NCI-H524 (cell line): ENCODE data around the gene CABP2.

Source experiments
- DNase-seq, 2 experiments: peaks; one replicate each; lab custom pipeline; 2025; lab: John Stamatoyannopoulos, UW

CABP2 gene

DNA sequence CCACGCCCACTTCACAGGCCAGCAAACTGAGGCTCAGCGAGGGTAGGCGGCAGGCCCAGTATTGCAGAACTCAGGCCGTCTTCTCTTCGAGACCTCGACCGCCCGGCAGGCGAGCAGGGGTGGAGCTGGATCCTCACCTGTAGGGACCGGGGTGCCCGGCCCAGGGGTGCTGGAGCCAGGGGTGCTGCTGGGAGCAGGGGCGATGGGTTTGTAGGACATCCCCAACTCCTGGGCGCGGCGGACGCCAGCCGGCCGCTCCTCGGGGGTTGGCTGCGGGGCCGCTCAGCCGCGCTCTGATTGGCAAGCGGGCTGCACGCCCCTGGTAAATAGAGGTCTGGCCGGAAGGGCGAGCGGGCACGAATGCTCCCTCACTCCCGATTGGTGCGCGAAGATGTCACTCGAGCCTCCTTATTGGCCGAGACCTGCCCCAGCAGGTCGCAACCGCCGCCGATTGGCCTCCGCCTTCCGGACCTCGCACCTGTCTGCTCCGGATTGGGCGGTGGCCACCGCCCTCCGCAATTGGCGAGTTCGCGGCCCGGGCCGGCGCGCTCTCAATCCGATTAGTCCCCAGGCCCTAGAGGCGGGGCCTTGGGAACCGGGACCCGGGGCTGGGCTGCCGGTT, 15.3 kb downstream of the CABP2 start, which contains the start of gene CDK2AP2:
Gene CDK2AP2 (minus strand): TSS at position 299 of the 622 bp plus-strand sequence. CDS start 80 bp downstream, at position 219.
- DNase-seq: peak; percentile 96 to 99

GRCh38 chr11:67507242-67507863, 15.9 kb downstream of the CABP2 start:
- no peak for DNase-seq

DNA sequence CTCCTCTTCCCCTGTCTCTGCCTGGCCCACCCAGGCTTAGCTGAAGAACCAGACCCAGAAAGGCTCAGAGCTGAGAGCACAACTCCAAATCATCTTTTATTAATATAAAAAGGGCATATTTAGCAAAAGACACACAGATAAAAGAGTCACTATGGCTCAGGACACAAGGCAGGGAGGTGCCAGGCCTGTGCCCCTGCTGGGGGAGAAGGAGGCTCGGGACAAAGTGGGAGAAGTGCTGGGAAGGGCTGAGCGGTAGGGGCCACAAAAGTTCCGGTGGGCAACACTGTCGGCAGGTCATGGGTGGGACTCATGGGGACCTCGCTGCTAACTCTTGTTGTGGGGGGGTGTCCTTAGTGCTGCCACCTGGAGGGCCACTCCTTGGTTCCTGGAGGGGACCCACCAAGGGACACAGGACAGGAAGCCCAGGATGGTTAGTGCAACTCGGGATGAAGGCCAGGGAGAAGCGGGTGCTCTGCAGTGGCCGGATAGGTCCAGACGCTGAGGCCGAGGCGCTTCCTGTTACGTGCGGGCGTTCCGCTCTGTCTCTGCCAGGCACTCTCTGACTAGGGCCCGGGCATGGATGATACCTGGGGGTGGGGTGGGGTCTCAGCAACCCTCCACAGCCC, 16.7 kb downstream of the CABP2 start:
- DNase-seq: no peak

DNA sequence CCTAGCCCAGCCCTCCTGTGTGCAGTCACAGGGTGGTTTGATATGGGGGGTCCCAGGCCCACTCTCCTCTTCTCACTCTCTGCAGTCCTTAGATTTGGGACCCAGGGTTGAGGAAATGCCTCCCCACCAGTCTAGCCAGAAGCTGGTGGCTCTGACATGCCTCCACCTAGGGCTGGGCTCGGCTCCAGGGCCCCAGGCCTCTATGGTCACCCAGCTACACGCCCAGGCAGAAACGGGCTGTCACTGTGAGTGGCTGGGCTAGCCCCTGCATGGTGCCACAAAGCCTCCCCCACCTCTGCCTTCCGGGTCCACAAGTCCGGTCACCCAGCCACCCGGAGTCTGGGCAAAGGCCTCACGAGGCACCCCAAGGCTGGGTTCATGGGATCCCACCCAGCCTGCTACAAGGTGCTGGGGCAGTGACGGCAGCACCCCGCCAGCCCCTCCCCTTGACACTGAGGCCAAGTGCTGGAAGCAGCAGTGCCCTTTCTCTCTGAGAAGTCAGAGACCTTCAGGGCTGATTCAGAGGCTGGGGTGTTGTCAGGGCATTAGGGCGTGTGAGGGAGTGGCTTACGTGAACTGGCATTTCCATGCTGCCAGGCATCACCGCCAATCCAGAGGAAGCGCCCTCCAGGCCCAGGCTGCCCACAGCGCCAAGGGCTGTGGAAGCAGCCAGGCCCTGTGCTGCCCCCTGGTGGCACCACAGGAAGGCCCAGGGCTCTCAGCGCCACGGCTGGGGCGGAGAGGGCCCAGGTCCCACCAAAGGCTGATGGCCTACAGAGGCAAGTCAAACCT, 17.4 kb downstream of the CABP2 start:
- DNase-seq: peak; percentile 45 to 79

GRCh38 chr11:67504950-67505581, 18.2 kb downstream of the CABP2 start, which contains the start of gene PITPNM1:
PITPNM1 (minus strand) TSS chr11:67505363; CDS start chr11:67504180, 1,183 bp downstream.
- DNase-seq: no peak

GRCh38 chr11:67504005-67504949, 19.0 kb downstream of the CABP2 start:
- no peak for DNase-seq

GRCh38 chr11:67503119-67504004, 19.9 kb downstream of the CABP2 start:
- peak; percentile 53 to 57 for DNase-seq

DNA sequence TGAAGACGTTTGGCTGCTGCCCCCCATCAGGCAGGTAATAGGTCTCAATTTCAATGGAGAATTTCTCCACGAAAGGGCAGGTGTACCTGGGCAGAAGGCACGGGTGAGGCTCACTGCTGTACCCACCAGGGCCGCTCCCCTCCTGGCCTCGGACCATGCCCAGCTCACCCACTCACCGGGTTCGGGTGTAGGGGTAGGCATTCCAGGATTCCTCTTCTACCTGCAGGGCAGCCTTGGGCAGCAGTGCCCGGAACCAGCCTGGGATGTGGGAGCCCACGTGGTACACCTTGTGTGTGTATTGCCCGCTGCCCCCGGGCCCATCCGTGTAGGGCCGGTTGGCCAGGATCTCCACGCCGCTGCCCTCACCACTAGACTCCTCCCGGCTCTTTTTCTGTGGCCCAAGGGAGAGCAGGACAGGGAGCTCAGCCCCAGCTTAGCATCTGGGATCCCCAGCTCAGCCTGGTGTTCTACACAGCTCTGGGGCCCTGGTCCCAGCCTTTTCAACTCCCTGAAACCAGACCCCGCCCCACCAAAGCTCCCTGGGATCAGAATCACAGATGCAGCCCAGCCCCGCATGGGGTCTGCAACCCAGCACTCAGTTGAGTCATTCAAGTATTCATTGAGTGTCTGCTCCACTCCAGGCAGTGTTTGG, 20.8 kb downstream of the CABP2 start:
- DNase-seq: no peak

DNA sequence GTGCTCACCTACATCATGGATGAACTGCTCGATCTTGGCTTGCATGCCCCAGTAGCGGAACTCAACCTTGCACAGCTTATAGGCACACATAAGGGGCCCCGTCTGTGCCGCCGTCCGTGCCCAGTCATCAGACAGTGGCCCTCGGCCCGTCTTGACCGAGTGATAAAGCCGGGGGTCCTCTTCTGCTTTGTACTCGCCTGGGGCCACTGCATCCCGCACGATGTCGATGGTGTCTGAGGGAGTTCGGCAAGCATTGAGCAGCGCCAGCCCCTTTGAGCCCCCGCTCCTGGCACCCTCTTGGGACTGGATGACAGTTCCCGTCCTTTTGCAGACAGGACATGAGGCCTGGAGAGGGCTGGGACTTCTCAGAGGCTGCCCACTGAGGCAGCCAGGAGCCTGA, 21.4 kb downstream of the CABP2 start:
- DNase-seq: no peak

DNA sequence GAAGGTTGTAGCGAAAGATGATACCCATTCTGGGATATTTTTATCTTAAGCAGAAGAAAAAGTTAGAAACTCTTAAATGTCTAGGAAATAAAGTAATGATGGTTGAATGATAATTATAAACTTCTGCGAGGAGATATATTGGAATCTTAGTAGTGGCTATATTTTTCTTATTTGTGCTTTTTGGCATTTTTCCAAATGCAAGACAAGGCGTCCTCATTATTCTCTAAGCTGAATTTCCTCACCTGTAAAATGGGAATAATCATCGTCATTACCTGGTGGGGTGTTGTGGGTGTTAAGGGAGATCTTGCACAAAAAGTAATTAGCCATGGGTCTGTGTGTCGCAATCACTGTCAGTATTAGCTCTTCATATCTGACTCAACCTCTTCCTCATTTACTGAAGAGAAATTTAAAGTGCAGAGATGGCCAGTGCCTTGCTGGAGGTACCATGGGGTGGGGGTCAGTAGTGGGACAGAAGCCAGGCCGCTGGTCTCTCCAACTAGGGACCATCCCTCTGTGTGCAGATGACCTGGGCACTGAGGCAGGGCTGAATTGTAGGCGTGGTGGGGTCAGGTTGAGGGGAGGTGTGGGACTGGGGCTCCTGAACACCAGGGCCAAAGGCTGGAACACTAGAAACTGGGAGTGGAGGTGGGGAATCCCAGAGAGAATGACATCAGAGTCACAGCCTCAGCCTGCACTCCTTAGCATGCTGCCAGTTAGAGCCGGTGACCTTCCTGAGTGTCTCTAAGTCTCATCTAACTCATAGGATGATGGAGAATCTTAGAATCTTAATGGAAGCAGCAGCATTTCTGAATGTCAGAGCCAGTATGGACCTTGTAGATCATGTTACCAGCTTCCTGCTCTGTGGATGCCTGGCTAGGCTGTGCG, 22.2 kb downstream of the CABP2 start:
- no peak for DNase-seq

GRCh38 chr11:67500484-67500821, 22.8 kb downstream of the CABP2 start:
- no peak for DNase-seq

DNA sequence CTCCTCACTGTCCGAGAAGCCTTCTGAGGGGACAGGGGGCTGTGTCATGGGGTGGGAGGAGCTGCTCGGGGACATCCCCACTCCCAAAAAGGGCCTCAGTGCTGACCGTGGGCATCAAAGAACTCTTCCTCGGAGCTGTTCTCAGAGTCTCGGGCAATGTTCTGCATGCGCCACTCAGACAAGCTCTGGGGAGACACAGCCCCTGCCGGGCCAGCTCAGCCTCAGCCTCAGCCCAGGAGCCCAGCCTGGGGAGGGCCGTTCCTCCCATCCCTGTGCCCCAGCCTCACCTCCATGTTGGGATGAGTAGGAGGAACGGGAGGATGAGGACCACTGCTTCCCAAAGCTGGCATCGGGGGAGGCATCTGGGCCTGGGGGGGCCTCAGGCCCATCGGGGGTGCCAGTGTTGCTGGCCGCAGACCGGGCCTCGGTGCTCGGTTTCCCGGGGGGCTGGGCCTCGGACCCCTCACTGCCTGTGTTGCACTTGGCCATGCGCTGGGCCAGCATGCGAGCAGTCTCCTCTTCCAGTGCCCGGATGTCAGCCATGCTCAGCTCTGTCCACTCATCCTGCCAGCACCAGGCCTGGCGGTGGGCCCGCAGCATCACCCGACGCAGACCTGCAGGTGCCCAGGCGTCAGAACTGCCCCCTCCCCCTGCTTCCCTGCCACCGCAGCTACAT, 23.3 kb downstream of the CABP2 start:
- DNase-seq: no peak

- DNase-seq: no peak
Measured at GRCh38 chr11:67498544-67498972, 24.7 kb downstream of the CABP2 start.

DNA sequence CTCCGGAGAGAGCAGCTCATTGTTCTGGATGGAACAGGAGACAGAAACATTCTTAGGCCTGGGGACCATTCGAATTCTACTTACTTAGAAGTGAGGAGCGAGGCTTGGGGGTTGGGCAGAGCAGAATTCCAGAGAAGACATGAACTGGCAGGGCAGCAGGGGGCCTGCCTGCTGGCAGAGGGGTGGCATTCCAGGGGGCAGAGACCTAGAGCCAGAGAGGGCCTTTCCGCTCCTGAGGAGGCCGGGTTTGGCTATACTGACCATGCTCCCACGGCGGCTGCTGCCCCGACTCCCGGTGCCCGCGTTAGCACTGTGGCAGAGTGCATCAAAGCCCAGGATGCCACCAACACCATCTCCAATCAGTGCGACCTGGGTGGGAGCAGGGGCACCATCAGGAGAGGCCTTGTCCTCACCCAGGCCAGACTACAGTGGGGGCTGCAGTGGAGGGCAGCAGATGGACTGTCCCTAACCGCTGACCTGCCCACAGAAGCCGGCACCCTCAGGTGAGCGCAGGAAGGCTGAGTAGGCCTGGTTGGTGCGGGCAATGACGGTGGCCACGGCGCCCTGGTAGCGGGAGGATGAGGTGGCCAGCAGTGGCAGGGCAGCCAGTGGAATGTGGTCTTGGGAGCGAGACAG, 25.5 kb downstream of the CABP2 start:
- no peak for DNase-seq

GRCh38 chr11:67496113-67496512, 27.1 kb downstream of the CABP2 start:
- DNase-seq: no peak

- DNase-seq: no peak
Measured at GRCh38 chr11:67495234-67496005, 27.8 kb downstream of the CABP2 start.
